ENCODE data around the gene PTPRD.

The PTPRD gene

DNA sequence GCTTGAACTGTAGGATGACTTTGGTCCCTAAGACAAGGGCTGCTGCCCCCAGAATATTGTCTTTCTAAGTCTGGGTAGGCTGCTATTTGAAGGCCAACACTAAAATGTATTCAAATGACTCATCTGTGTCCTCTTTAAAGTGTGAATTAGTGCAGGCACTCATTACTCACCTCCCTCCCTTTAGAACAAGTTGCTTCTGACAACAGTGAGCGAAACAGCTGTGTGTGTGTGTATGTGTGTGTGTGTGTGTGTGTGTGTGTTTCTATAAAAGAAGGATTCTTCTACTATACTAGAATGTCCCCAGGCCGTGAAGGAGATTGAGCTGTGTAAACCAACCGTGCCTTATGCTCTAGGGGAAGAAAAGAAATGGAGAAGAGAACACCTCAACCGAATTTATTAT is 1337.2 kb downstream of the PTPRD start:
- no peaks in the 10 kb centered on the region for H4K20me1 ChIP-seq (ENCODE audit: insufficient read depth)
- no peak overlapping the region for H3K4me3 ChIP-seq (IDR thresholded peaks at IDR 0.05; ENCODE audit: insufficient read depth, low read depth, low read length)
- H2AFZ ChIP-seq (ENCODE audit: low read depth): no peak overlapping the region
- H3K79me2 ChIP-seq (ENCODE audit: insufficient read depth, low read depth): no peaks in the 10 kb centered on the region
- TF ChIP-seq, protein P1, sequence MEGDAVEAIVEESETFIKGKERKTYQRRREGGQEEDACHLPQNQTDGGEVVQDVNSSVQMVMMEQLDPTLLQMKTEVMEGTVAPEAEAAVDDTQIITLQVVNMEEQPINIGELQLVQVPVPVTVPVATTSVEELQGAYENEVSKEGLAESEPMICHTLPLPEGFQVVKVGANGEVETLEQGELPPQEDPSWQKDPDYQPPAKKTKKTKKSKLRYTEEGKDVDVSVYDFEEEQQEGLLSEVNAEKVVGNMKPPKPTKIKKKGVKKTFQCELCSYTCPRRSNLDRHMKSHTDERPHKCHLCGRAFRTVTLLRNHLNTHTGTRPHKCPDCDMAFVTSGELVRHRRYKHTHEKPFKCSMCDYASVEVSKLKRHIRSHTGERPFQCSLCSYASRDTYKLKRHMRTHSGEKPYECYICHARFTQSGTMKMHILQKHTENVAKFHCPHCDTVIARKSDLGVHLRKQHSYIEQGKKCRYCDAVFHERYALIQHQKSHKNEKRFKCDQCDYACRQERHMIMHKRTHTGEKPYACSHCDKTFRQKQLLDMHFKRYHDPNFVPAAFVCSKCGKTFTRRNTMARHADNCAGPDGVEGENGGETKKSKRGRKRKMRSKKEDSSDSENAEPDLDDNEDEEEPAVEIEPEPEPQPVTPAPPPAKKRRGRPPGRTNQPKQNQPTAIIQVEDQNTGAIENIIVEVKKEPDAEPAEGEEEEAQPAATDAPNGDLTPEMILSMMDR (conservative IDR thresholded peaks at IDR 0.05; ENCODE audit: low read depth, low read length): no peak
- no peaks in the 10 kb centered on the region for H3K4me1 ChIP-seq (ENCODE audit: low read depth, poor library complexity, severe bottlenecking)
- H3K27me3 ChIP-seq (ENCODE audit: insufficient read depth, low read depth): no peaks in the 10 kb centered on the region
- H3K4me2 ChIP-seq: no peak overlapping the region
- no peaks in the 10 kb centered on the region for H3K36me3 ChIP-seq (ENCODE audit: insufficient read depth)
- H3K9ac ChIP-seq: no peak overlapping the region
- no peak overlapping the region for H3K27ac ChIP-seq

DNA sequence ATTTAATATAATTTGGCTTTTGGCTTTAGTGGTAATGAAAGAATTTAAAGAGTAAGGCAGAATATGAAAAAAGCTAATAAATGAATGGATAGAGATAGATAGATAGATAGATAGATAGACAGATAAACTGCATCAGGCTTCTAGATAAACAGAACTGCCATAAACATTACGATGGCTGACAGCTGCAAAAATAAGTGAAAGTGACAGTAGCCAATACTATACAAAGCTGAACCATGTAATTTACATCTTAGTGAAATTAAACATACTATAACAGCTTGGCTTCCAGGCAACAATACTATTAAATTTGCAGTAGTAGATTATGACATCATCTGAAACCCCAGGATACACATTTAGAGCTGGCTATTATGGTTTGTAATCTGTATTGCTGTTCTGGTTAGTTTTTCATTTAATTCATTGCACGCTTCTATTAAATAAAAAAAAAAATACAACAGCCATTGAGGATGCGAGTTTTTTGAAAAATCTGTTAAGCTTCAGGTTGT is 1354.8 kb downstream of the PTPRD start:
- no peak overlapping the region for H3K4me2 ChIP-seq
- H3K27ac ChIP-seq: no peak overlapping the region
- no peak overlapping the region for H3K4me3 ChIP-seq (IDR thresholded peaks at IDR 0.05; ENCODE audit: insufficient read depth, low read depth, low read length)
- H3K9ac ChIP-seq: no peak overlapping the region
- TF ChIP-seq, protein P1 (conservative IDR thresholded peaks at IDR 0.05; ENCODE audit: low read depth, low read length): no peak
- no peaks in the 10 kb centered on the region for H3K36me3 ChIP-seq (ENCODE audit: insufficient read depth)
- H3K4me1 ChIP-seq (ENCODE audit: low read depth, poor library complexity, severe bottlenecking): no peaks in the 10 kb centered on the region
- H4K20me1 ChIP-seq (ENCODE audit: insufficient read depth): no peaks in the 10 kb centered on the region
- no peak overlapping the region for H2AFZ ChIP-seq (ENCODE audit: low read depth)
- no peaks in the 10 kb centered on the region for H3K79me2 ChIP-seq (ENCODE audit: insufficient read depth, low read depth)
- H3K27me3 ChIP-seq (ENCODE audit: insufficient read depth, low read depth): no peaks in the 10 kb centered on the region

DNA sequence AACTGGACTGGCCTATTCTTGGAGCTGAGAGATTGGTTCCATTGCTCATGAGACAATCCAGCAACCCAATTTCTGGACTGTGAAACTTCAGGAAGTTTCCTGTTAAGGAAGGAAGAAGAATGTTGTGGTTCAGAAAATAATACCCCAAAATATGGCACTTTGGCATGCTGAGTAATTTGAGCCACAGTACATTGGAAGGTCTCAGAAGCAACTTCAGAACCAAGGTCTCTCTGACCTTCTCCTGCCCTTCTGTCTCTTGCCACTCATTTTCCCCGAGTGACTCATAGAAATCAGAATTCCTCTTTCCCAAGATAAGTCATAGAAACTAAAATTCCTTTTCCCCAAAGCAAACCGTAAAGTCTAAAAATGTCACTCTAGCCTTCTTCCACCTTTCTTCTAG is 1366.1 kb downstream of the PTPRD start:
- no peak overlapping the region for H3K9ac ChIP-seq
- H3K27ac ChIP-seq: no peak overlapping the region
- H3K4me3 ChIP-seq (IDR thresholded peaks at IDR 0.05; ENCODE audit: insufficient read depth, low read depth, low read length): no peak overlapping the region
- no peak overlapping the region for H3K4me2 ChIP-seq
- no peaks in the 10 kb centered on the region for H3K4me1 ChIP-seq (ENCODE audit: low read depth, poor library complexity, severe bottlenecking)
- H2AFZ ChIP-seq (ENCODE audit: low read depth): no peak overlapping the region
- no peaks in the 10 kb centered on the region for H3K36me3 ChIP-seq (ENCODE audit: insufficient read depth)
- no peaks in the 10 kb centered on the region for H3K79me2 ChIP-seq (ENCODE audit: insufficient read depth, low read depth)
- TF ChIP-seq, protein P1 (conservative IDR thresholded peaks at IDR 0.05; ENCODE audit: low read depth, low read length): no peak
- H3K27me3 ChIP-seq (ENCODE audit: insufficient read depth, low read depth): no peaks in the 10 kb centered on the region
- H4K20me1 ChIP-seq (ENCODE audit: insufficient read depth): no peaks in the 10 kb centered on the region

DNA sequence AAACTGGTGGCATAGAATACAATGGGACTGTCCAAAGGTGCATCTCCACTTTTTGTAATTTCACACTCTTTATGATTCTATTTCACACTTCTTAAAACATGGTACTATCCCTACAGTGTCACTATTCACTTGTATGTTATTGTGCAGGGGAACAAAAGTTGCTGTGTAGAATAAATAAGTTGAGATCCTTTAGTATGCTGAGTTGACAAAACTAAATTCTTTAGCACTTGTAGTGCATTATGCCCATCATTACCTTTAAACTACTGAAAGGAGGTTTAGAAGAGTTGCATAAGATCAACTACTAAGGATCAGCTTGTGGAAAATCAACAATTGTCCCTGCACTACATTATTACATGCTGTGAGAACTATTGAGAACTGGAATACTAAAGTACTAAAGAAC is 1380.9 kb downstream of the PTPRD start:
- no peaks in the 10 kb centered on the region for H4K20me1 ChIP-seq (ENCODE audit: insufficient read depth)
- no peak overlapping the region for H3K4me2 ChIP-seq
- H3K27ac ChIP-seq: no peak overlapping the region
- no peaks in the 10 kb centered on the region for H3K4me1 ChIP-seq (ENCODE audit: low read depth, poor library complexity, severe bottlenecking)
- no peaks in the 10 kb centered on the region for H3K79me2 ChIP-seq (ENCODE audit: insufficient read depth, low read depth)
- no peak overlapping the region for H3K9ac ChIP-seq
- no peak overlapping the region for H3K4me3 ChIP-seq (IDR thresholded peaks at IDR 0.05; ENCODE audit: insufficient read depth, low read depth, low read length)
- H3K27me3 ChIP-seq (ENCODE audit: insufficient read depth, low read depth): no peaks in the 10 kb centered on the region
- no peak overlapping the region for H2AFZ ChIP-seq (ENCODE audit: low read depth)
- TF ChIP-seq, protein P1 (conservative IDR thresholded peaks at IDR 0.05; ENCODE audit: low read depth, low read length): no peak
- H3K36me3 ChIP-seq (ENCODE audit: insufficient read depth): no peaks in the 10 kb centered on the region

Measured in KMS-11 (cell line).